Glutamatergic neuron (in vitro differentiated cells): Measurements from ENCODE around the gene SLC25A13. TPM values are rescaled to one million over a fixed set of nuclear protein-coding genes. Genes with fewer than 3 reads are reported as not detected.

Experiments
- DNase-seq: peaks from one replicate; pipeline ENCODE4 v3.0.0; 2022
- H3K27ac Mint-ChIP-seq: one replicate; pipeline ENCODE4 v1.8.0; 2020; ENCODE audit warnings: mild to moderate bottlenecking, mixed read lengths, inconsistent platforms; ENCODE audit not compliant: unreplicated experiment
- H3K27me3 Mint-ChIP-seq: one replicate; pipeline ENCODE4 v1.8.0; 2020; ENCODE audit warnings: mild to moderate bottlenecking, moderate library complexity, mixed read lengths, inconsistent platforms; ENCODE audit not compliant: unreplicated experiment
- H3K36me3 Mint-ChIP-seq: one replicate; pipeline ENCODE4 v1.8.0; 2020; ENCODE audit warnings: mild to moderate bottlenecking, mixed read lengths, inconsistent platforms; ENCODE audit not compliant: unreplicated experiment
- H3K4me1 Mint-ChIP-seq: one replicate; pipeline ENCODE4 v1.8.0; 2020; ENCODE audit warnings: mild to moderate bottlenecking, low read depth, mixed read lengths, inconsistent platforms; ENCODE audit not compliant: unreplicated experiment
- H3K4me3 Mint-ChIP-seq: one replicate; pipeline ENCODE4 v1.8.0; 2020; ENCODE audit warnings: mild to moderate bottlenecking, mixed read lengths, inconsistent platforms; ENCODE audit not compliant: unreplicated experiment
- H3K9me3 Mint-ChIP-seq: one replicate; pipeline ENCODE4 v1.8.0; 2020; ENCODE audit warnings: mild to moderate bottlenecking, moderate library complexity, mixed read lengths, inconsistent platforms; ENCODE audit not compliant: unreplicated experiment
- total RNA-seq: library from RNA; stranded (reverse); fragmentation: NEBNext Ultra II Directional; extraction: Animal tissue kit (Norgen Biotek cat#: 25700); gene quantifications from one replicate; pipeline ENCODE4 v1.2.1, GENCODE V29; 2021; ENCODE audit not compliant: unreplicated experiment
- TF ChIP-seq, protein P1 (sequence below): fragments of 200-600 bp; sonication (generic); IDR thresholded peaks from one replicate; pipeline ENCODE4 v1.5.0; 2021; ENCODE audit not compliant: partially characterized antibody, unreplicated experiment

SLC25A13 gene
- total RNA-seq, 1 donor from 2014 or later, result 48.5 TPM

DNA sequence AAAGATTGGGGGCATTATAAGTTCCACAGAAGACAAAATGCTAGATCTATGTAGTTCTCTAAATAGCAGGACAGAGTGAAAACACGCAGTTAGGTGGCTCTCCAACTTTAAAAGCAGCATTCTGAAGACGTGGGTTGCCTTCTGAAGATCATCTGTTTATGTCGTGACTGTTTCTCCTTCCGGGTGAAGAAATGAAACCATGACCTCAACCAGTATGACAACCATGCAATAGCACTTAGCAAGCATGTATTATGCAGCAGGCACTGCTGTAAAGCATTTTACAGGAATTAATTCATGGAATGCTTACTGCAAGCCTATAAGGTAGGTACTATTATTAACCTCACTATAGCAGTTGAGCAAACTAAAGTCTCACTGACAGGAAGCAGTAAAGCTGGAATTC lies 125.2 kb downstream of the SLC25A13 start:
- TF ChIP-seq, protein P1, sequence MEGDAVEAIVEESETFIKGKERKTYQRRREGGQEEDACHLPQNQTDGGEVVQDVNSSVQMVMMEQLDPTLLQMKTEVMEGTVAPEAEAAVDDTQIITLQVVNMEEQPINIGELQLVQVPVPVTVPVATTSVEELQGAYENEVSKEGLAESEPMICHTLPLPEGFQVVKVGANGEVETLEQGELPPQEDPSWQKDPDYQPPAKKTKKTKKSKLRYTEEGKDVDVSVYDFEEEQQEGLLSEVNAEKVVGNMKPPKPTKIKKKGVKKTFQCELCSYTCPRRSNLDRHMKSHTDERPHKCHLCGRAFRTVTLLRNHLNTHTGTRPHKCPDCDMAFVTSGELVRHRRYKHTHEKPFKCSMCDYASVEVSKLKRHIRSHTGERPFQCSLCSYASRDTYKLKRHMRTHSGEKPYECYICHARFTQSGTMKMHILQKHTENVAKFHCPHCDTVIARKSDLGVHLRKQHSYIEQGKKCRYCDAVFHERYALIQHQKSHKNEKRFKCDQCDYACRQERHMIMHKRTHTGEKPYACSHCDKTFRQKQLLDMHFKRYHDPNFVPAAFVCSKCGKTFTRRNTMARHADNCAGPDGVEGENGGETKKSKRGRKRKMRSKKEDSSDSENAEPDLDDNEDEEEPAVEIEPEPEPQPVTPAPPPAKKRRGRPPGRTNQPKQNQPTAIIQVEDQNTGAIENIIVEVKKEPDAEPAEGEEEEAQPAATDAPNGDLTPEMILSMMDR, result no peak
- Mint-ChIP-seq H3K27ac (no peak overlapping the region), H3K36me3 (no peaks in the 10 kb centered on the region), H3K4me3 (no peak overlapping the region), H3K9me3 (peaks cover 2% of the 10 kb centered on the region), H3K4me1 (peaks cover 27% of the 10 kb centered on the region), H3K27me3 (no peaks in the 10 kb centered on the region)
- DNase-seq, result no peak

DNA sequence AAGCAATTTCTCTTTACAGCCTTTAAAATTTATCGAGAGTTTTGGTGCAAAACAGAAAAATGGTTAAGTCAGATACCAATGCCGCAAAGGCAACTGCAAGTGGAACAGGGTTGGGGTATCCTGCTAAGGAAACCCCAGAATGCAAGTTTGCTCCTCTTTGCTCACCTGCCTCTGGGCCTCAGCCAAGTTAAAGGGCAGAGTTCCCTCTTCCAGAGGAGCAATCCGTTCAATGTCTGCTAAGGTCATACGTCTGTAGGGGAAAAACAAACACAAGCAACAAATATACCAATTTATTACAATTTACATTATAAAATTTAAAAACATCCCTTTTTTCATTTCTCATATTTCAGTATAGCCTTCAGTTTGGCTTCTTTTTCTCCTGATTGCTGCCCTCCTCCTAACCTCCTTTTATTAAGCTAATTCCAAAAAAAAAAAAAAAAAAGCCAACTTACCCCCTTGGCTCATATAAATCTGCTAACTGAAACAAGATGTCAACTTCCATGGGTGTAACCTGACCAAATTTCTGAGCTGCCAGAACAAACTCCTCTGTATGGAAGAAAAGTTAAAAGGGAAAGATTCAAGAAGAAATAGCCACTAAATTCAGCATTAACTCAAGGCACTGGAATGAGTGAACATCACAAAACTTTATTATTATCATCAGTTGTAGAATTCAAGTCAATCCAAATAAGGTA lies 132.6 kb downstream of the SLC25A13 start:
- DNase-seq, result no peak
- Mint-ChIP-seq H3K9me3 (no peaks in the 10 kb centered on the region), H3K27me3 (no peaks in the 10 kb centered on the region), H3K27ac (no peak overlapping the region), H3K36me3 (no peaks in the 10 kb centered on the region), H3K4me1 (peaks cover 18% of the 10 kb centered on the region), H3K4me3 (no peak overlapping the region)
- TF ChIP-seq, protein P1, result no peak

DNA sequence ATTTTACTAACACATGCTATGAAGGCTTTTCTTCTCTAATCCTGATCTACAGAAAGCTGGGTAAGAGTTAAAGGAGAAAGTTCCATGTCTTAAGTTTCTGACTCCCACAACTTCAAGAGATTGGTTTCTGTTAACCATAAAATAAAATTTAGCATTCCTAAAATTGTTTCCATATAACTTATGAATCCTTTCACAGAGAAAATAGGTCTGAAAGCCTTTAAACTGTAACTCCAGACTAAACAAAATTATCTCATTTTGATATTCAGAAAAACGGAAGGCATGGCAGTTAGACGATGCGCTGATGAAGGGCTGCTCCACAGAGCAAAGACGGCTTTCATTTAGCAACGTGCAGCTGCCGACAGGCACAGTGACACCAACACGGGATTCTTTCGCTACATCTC lies 133.3 kb downstream of the SLC25A13 start:
- no peak overlapping the region for H3K4me3 Mint-ChIP-seq
- TF ChIP-seq, protein P1, result no peak
- no peak for DNase-seq
- no peaks in the 10 kb centered on the region for H3K36me3 Mint-ChIP-seq
- no peaks in the 10 kb centered on the region for H3K27me3 Mint-ChIP-seq
- H3K4me1 Mint-ChIP-seq, result peaks cover 13% of the 10 kb centered on the region
- H3K9me3 Mint-ChIP-seq, result no peaks in the 10 kb centered on the region
- H3K27ac Mint-ChIP-seq, result no peak overlapping the region

DNA sequence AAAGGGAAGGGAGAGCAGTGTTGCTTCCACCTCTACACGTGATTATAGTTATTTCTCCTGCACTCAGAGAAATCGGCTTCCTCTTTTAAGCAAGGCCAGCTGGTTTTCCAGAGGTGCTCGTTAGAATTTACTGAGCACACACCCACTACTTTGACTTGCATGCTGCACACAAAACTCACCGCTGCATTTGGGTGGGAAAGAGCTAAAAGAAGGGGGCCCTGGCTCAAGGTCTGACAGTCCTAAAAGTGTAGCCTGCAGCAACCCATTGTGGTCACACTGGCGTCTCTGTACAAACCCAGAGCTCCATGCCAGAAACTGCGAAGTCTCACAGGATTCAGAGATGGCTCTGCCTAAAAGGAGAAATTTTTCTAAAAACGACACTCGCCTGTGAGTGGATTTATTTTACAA lies 133.7 kb downstream of the SLC25A13 start:
- Mint-ChIP-seq H3K4me1 (peaks cover 11% of the 10 kb centered on the region), H3K27ac (no peak overlapping the region), H3K27me3 (no peaks in the 10 kb centered on the region), H3K9me3 (no peaks in the 10 kb centered on the region), H3K4me3 (no peak overlapping the region), H3K36me3 (no peaks in the 10 kb centered on the region)
- TF ChIP-seq, protein P1, result no peak
- DNase-seq, result no peak

DNA sequence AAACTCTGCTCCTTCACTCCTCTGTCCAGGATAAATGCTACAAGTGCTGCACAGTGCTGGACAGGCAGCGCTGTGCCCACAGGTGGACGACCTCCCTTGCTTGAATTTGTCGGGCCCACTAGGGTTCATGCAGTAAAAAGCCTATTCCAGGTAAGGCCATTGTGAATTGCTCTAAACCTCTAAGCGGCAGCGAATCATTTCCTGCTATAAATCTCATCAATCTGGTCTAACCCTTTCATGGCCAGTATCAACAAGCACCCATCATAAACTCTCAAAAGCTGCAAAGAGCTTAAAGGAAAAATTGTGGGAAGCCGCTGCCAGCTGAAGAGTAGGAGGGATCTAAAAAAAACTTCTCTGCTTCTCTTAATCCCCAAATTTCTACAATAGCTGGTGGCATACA lies 134.2 kb downstream of the SLC25A13 start:
- no peak overlapping the region for H3K27ac Mint-ChIP-seq
- H3K36me3 Mint-ChIP-seq, result no peaks in the 10 kb centered on the region
- peaks cover 9% of the 10 kb centered on the region for H3K4me1 Mint-ChIP-seq
- TF ChIP-seq, protein P1, result no peak
- no peak overlapping the region for H3K4me3 Mint-ChIP-seq
- no peak for DNase-seq
- H3K9me3 Mint-ChIP-seq, result no peaks in the 10 kb centered on the region
- H3K27me3 Mint-ChIP-seq, result no peaks in the 10 kb centered on the region
